ENCODE data around the gene TANGO6. TPM values are rescaled to one million over a fixed set of nuclear protein-coding genes. Genes with fewer than 3 reads are reported as not detected.

TANGO6 gene
- total and polyA plus RNA-seq, 2 of the 8 experiments (the other 6 are each of a cell fraction or from before 2014, with no cell fraction given) = 5.0 to 19.5 TPM

DNA sequence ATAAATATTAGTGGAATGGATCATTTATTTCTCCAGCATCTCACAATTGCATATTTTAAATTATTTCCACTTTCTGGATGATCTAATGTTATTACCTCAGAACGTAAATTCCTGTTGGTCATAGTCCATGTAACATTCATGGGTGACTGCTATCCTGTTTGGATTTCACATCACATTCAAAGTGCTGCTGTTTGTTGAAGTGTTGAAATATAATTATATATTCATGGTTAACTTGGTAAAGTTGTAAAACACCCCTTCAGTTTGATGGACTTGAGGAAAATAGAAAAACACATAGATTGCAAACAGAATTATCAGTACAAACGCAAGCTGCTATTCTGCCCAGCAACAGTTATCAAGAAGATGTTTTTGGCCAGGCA is 59.6 kb downstream of the TANGO6 start:
- Histone ChIP-seq H3K23me2 (ENCODE audit: low read depth, low read length) (no peaks in the 10 kb centered on the region), H4K91ac (replicated peaks; ENCODE audit: insufficient read length, low read length) (no peak overlapping the region), H3K4me2 (ENCODE audit: insufficient read depth in 1 of 2, low read depth in 2 of 2, low read length in 2 of 2) (no peak overlapping the region), H3K4me1 (replicated peaks in 1 of 4; ENCODE audit: control insufficient read depth in 3 of 4, insufficient read depth in 4 of 4, low read length in 3 of 4) (0 out of 7 replicates have a peak, but pooled peaks cover 0 to 1% (median 0%) of the 10 kb centered on the region in 4 experiments), H2AFZ (ENCODE audit: low read length) (no peak overlapping the region), H2BK20ac (ENCODE audit: low read length) (no peak overlapping the region), H3K56ac (replicated peaks; ENCODE audit: insufficient read length, low read depth, low read length) (no peak overlapping the region), H3K9ac (replicated peaks in 1 of 4; ENCODE audit: extremely low read depth in 1 of 4, low read depth in 3 of 4, low read length in 3 of 4) (no peak overlapping the region), H2BK15ac (ENCODE audit: low read length) (no peak overlapping the region), H4K20me1 (replicated peaks in 1 of 2; ENCODE audit: control insufficient read depth in 1 of 2, insufficient read depth in 2 of 2, low read length in 2 of 2) (peaks cover 0 to 2% of the 10 kb centered on the region in 2 experiments), H3K4ac (replicated peaks; ENCODE audit: insufficient read length, low read depth, low read length) (no peak overlapping the region), H3K18ac (ENCODE audit: extremely low read depth, low read length) (no peak overlapping the region), H4K5ac (ENCODE audit: insufficient read length, low read depth, low read length) (no peak overlapping the region), H2AK5ac (ENCODE audit: low read depth, low read length) (no peak overlapping the region), H3K27me3 (replicated peaks in 1 of 4; ENCODE audit: control insufficient read depth in 3 of 4, extremely low read depth in 1 of 4, insufficient read depth in 3 of 4, low read length in 3 of 4) (no peaks in the 10 kb centered on the region), H2BK5ac (ENCODE audit: low read depth, low read length) (no peak overlapping the region), H3K14ac (ENCODE audit: insufficient read length) (no peak overlapping the region), H3K9me3 (ENCODE audit: insufficient read depth in 2 of 2, low read depth in 1 of 2, low read length in 1 of 2) (no peaks in the 10 kb centered on the region), H3K27ac (ENCODE audit: low read depth, low read length) (no peak overlapping the region), H3K23ac (ENCODE audit: insufficient read length) (no peak overlapping the region), H3K79me1 (ENCODE audit: low read depth, low read length) (no peaks in the 10 kb centered on the region), H3K79me2 (ENCODE audit: control insufficient read depth in 1 of 2, insufficient read depth in 2 of 2, low read length in 2 of 2) (no peaks in the 10 kb centered on the region), H2BK12ac (ENCODE audit: low read depth, low read length) (no peak overlapping the region), H3K36me3 (ENCODE audit: control insufficient read depth in 2 of 4, insufficient read depth in 4 of 4, low read length in 3 of 4) (no peaks in the 10 kb centered on the region), H4K8ac (ENCODE audit: extremely low read depth, insufficient read depth, low read length) (no peak overlapping the region), H2BK120ac (replicated peaks; ENCODE audit: low read depth, low read length) (no peak overlapping the region), H3K4me3 (ENCODE audit: extremely low read depth in 1 of 4, insufficient read depth in 2 of 4, low read depth in 3 of 4, low read length in 4 of 4) (no peak overlapping the region)
- POLR2A ChIA-PET (ENCODE audit: partially characterized antibody) = no interaction called here
- WGBS, 2 experiments (ENCODE audit: extremely low coverage in 1 of 2, insufficient coverage in 1 of 2, insufficient read length in 1 of 2, insufficient replicate concordance in 2 of 2, low coverage in 1 of 2, low lambda C conversion rate in 2 of 2, missing lambda C conversion rate in 1 of 2) = 89% methylated on average over 2 of the region's 2 CpGs; no CpG with 5 or more reads in 1 of the 2 experiments
- no peak for DNase-seq (ENCODE audit: low read depth in 1 of 2, low spot score in 2 of 2)
- FAIRE-seq = no peak
- CTCF ChIA-PET (ENCODE audit: partially characterized antibody) = interaction anchor here (0.5 to 4.7 kb wide), 33 partner anchors 8 to 247 kb away, joined by 3 to 85 read pairs (median 5); partner anchors contain the start of genes HAS3 and TANGO6
- TF ChIP-seq CBX8 (IDR thresholded peaks at IDR 0.05; ENCODE audit: borderline replicate concordance, low read depth, low read length) = no peak
